Mesodermal cell (in vitro differentiated cells): ENCODE results near the gene HMCN1.

Experiments
- H3K27ac ChIP-seq: 2 replicates; pipeline ENCODE4 v1.7.0; 2013; ENCODE audit warnings: mild to moderate bottlenecking, low read depth, low read length, moderate library complexity; ENCODE audit not compliant: severe bottlenecking
- H3K36me3 ChIP-seq: 2 replicates; pipeline ENCODE4 v1.7.1; 2013; ENCODE audit warnings: mild to moderate bottlenecking, low read length, moderate library complexity; ENCODE audit not compliant: control insufficient read depth, insufficient read depth
- H3K4me1 ChIP-seq: one replicate; pipeline ENCODE4 v1.7.1; 2013; ENCODE audit warnings: mild to moderate bottlenecking, low read length; ENCODE audit not compliant: insufficient read depth, control insufficient read depth, poor library complexity, severe bottlenecking
- H3K4me3 ChIP-seq: 2 replicates; pipeline ENCODE4 v1.7.0; 2013; ENCODE audit warnings: low read length, control low read depth, mild to moderate bottlenecking; ENCODE audit not compliant: insufficient read depth, poor library complexity, severe bottlenecking; ENCODE audit errors: extremely low read depth
- H3K9me3 ChIP-seq: 2 replicates; pipeline ENCODE4 v1.7.1; 2013; ENCODE audit warnings: mild to moderate bottlenecking, low read length, moderate library complexity; ENCODE audit not compliant: control insufficient read depth
- WGBS, 2 experiments: methylation state at CpG; one replicate each; pipeline ENCODE4 v1.1.5; 2013; ENCODE audit warnings: missing lambda C conversion rate in 2 of 2; ENCODE audit not compliant: insufficient coverage in 2 of 2; 5-methylcytosine and 5-hydroxymethylcytosine counted together

The HMCN1 gene

DNA sequence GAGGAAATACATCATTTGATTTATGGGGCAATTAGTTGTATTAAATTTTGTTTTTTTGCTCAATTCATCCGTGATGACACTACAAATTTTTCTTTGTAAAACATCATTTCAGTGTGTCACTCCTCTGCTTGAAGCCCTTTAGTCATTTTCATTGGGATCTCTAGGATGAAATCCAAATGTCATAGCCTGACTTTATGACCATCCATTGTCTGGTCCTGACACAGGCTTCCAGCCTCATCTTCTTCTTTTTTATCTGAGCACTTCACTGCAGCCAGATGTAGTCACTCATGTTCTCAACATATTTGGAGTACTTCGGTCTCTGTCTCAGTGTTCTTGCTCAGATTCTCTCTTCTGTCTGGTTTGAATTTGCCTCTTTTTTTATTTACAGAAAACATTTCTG lies 173.1 kb downstream of the HMCN1 start:
- H3K4me3 ChIP-seq, result no peak overlapping the region
- peaks cover 2% of the 10 kb centered on the region for H3K4me1 ChIP-seq
- WGBS, 2 experiments, result 67 to 95% methylated on average over 1 to 2 of the region's 2 CpGs
- no peaks in the 10 kb centered on the region for H3K36me3 ChIP-seq
- no peaks in the 10 kb centered on the region for H3K9me3 ChIP-seq
- no peak overlapping the region for H3K27ac ChIP-seq

DNA sequence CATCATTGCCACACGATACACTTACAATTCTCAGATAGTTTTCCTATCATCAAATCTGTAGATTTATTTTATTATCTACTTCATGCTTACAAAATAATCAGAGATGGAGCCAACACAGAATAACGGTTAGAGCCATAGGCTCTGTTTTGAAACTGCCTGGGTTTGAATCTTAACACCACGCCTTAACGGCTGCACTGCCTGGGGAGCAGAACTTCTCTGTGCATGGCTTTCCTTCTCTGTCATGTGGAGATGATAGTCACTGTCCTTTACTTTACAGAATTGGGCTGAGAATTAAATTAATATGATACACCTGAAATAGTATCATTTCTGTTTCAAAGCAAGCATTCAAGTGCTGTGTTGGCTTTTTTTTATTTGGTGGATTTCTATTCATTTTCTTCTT lies 177.8 kb downstream of the HMCN1 start:
- Histone ChIP-seq H3K9me3 (no peaks in the 10 kb centered on the region), H3K4me3 (no peak overlapping the region), H3K36me3 (no peaks in the 10 kb centered on the region), H3K27ac (no peak overlapping the region), H3K4me1 (peaks cover 7% of the 10 kb centered on the region)
- WGBS, 2 experiments, result 43 to 67% methylated on average over 1 to 3 of the region's 4 CpGs

GRCh38 chr1:185912504-185912903 lies 178.3 kb downstream of the HMCN1 start:
- 10% methylated on average over 2 of the region's 2 CpGs; no CpG with 5 or more reads in 1 of the 2 experiments for WGBS, 2 experiments
- H3K4me3 ChIP-seq, result no peak overlapping the region
- H3K4me1 ChIP-seq, result peaks cover 7% of the 10 kb centered on the region
- H3K9me3 ChIP-seq, result no peaks in the 10 kb centered on the region
- no peak overlapping the region for H3K27ac ChIP-seq
- no peaks in the 10 kb centered on the region for H3K36me3 ChIP-seq

DNA sequence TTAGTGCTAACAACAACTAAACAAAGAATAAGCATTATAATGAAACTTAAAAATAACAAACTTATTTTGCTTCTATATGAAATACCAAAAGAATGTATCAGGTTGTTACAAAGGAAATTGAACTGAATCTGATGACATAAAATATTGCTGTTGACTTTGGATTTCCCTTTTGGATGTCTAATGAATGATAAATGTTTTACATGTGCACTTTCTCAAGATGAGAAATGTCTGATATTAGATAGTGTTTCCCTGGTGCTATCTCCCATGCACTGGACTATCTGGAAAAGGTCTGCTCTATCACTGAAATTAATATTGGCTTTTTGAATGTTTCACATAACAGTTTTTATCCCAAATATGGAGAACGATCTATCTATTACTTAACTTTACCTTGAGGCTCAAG lies 179.9 kb downstream of the HMCN1 start:
- Histone ChIP-seq H3K36me3 (no peaks in the 10 kb centered on the region), H3K4me1 (peaks cover 7% of the 10 kb centered on the region), H3K27ac (no peak overlapping the region), H3K4me3 (no peak overlapping the region), H3K9me3 (no peaks in the 10 kb centered on the region)
- WGBS, 2 experiments, result 57% methylated on average over 1 of the region's 1 CpG; no CpG with 5 or more reads in 1 of the 2 experiments

DNA sequence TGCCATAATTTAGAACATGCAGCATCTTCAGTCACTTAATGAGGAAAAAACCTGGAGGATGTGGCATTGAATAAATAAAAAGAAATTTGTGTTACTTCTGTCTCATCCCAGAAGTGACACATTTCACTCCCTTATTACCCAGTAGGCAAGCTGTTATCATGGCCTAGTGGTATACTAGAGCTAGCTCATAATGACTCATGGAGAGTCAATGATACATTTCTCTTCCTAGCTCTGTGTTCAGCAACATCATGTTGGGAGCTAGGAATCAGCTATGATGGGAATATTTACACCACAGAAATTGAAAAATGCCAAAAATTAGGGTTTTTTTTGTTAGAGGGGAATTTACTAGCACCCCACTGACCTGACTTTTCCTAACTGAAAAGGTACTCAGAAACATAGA lies 182.7 kb downstream of the HMCN1 start:
- Histone ChIP-seq H3K4me3 (no peak overlapping the region), H3K9me3 (no peaks in the 10 kb centered on the region), H3K36me3 (no peaks in the 10 kb centered on the region), H3K4me1 (peaks cover 7% of the 10 kb centered on the region), H3K27ac (no peak overlapping the region)

GRCh38 chr1:185917646-185918045 lies 183.5 kb downstream of the HMCN1 start:
- Histone ChIP-seq H3K4me1 (peaks cover 2% of the 10 kb centered on the region), H3K36me3 (no peaks in the 10 kb centered on the region), H3K9me3 (no peaks in the 10 kb centered on the region), H3K27ac (no peak overlapping the region), H3K4me3 (no peak overlapping the region)
- WGBS, 2 experiments, result 66 to 94% methylated on average over 2 of the region's 3 CpGs

- Histone ChIP-seq H3K4me3 (no peak overlapping the region), H3K36me3 (no peaks in the 10 kb centered on the region), H3K9me3 (no peaks in the 10 kb centered on the region), H3K27ac (no peak overlapping the region), H3K4me1 (no peaks in the 10 kb centered on the region)
- no CpG with 5 or more reads among the region's 3 CpGs for whole genome bisulfite sequencing, 2 experiments
Observed at GRCh38 chr1:185920602-185921001, 186.4 kb downstream of the HMCN1 start.

GRCh38 chr1:185921636-185922035 lies 187.4 kb downstream of the HMCN1 start:
- 100% methylated on average over 1 of the region's 1 CpG; no CpG with 5 or more reads in 1 of the 2 experiments for WGBS, 2 experiments
- H3K9me3 ChIP-seq, result no peaks in the 10 kb centered on the region

GRCh38 chr1:185926588-185926987 lies 192.4 kb downstream of the HMCN1 start:
- Histone ChIP-seq H3K4me1 (no peaks in the 10 kb centered on the region), H3K36me3 (no peaks in the 10 kb centered on the region), H3K9me3 (no peaks in the 10 kb centered on the region), H3K27ac (no peak overlapping the region), H3K4me3 (no peak overlapping the region)
- 40% methylated on average over 1 of the region's 3 CpGs; no CpG with 5 or more reads in 1 of the 2 experiments for WGBS, 2 experiments

More at GRCh38 chr1:185921636-185922035, 187.4 kb downstream of the HMCN1 start:
- no peaks in the 10 kb centered on the region for H3K4me1 ChIP-seq
- H3K4me3 ChIP-seq, result no peak overlapping the region
- H3K36me3 ChIP-seq, result no peaks in the 10 kb centered on the region
- no peak overlapping the region for H3K27ac ChIP-seq

- Histone ChIP-seq H3K4me1 (no peaks in the 10 kb centered on the region), H3K36me3 (no peaks in the 10 kb centered on the region), H3K9me3 (no peaks in the 10 kb centered on the region), H3K4me3 (no peak overlapping the region), H3K27ac (no peak overlapping the region)
- WGBS, 2 experiments, result no CpG with 5 or more reads among the region's 1 CpG
Observed at GRCh38 chr1:185929776-185930175, 195.6 kb downstream of the HMCN1 start.

DNA sequence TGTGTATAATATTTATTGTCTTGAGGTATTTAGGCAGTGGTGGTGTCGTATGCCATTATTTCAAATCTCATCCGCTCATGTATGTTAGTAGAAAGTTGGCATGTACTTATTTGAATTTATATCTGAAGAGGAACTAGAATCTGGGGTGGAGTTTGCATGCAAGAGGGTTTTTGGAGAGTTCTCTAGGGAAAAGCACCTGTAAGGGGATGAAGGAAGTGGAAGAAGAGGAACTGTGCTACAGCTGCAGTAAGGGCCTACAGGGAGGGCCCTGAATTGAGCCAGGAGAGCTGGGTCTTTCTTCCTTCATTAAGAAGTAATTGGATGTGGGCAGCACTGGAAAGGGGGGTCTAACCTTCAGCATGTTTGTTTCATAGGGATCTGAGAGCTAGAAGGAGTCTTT lies 197.2 kb downstream of the HMCN1 start:
- 94 to 100% methylated on average over 2 of the region's 2 CpGs for WGBS, 2 experiments
- H3K9me3 ChIP-seq, result no peaks in the 10 kb centered on the region
- no peak overlapping the region for H3K27ac ChIP-seq
- H3K4me1 ChIP-seq, result no peaks in the 10 kb centered on the region
- no peaks in the 10 kb centered on the region for H3K36me3 ChIP-seq
- no peak overlapping the region for H3K4me3 ChIP-seq
